ENCODE data around the gene KCNQ5.

DNA sequence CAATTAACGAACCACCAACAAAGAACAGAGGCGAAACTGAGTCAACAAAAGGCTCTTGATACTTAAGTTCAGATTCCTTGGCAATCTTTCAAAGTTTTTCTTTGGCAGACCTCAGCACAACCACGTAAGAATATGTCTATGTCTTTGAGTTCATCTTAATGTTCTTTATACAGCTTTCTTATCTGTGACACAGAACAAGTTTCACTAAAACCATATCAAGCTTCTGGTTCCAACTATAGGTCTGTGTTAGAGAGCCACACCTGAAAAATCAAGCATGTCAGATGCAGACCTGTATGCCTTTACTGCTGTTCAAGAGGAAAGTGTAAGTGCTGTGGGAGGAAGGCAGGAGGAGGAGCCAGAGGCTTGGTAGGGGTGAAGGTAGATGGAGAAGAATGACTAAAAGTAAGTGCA is 332.1 kb downstream of the KCNQ5 start:
- TF ChIP-seq POLR2A (IDR thresholded peaks at IDR 0.05; ENCODE audit: borderline replicate concordance, extremely low read depth, insufficient read depth, insufficient read length) (no peak), EZH2phosphoT487 (IDR thresholded peaks at IDR 0.05; ENCODE audit: borderline replicate concordance) (no peak), POLR2AphosphoS5 (IDR thresholded peaks at IDR 0.05; ENCODE audit: low read depth, low read length) (no peak), JUND (IDR thresholded peaks at IDR 0.05) (no peak)
- TF ChIP-seq, protein P1, sequence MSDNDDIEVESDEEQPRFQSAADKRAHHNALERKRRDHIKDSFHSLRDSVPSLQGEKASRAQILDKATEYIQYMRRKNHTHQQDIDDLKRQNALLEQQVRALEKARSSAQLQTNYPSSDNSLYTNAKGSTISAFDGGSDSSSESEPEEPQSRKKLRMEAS (IDR thresholded peaks at IDR 0.05): no peak
- TF ChIP-seq, protein P2, sequence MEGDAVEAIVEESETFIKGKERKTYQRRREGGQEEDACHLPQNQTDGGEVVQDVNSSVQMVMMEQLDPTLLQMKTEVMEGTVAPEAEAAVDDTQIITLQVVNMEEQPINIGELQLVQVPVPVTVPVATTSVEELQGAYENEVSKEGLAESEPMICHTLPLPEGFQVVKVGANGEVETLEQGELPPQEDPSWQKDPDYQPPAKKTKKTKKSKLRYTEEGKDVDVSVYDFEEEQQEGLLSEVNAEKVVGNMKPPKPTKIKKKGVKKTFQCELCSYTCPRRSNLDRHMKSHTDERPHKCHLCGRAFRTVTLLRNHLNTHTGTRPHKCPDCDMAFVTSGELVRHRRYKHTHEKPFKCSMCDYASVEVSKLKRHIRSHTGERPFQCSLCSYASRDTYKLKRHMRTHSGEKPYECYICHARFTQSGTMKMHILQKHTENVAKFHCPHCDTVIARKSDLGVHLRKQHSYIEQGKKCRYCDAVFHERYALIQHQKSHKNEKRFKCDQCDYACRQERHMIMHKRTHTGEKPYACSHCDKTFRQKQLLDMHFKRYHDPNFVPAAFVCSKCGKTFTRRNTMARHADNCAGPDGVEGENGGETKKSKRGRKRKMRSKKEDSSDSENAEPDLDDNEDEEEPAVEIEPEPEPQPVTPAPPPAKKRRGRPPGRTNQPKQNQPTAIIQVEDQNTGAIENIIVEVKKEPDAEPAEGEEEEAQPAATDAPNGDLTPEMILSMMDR (IDR thresholded peaks at IDR 0.05 in 2 of 3, conservative IDR thresholded peaks at IDR 0.05 in 1 of 3; ENCODE audit: borderline replicate concordance in 1 of 3, insufficient read depth in 1 of 3, low read depth in 2 of 3, low read length in 2 of 3): no peak
- TF ChIP-seq, protein P3, sequence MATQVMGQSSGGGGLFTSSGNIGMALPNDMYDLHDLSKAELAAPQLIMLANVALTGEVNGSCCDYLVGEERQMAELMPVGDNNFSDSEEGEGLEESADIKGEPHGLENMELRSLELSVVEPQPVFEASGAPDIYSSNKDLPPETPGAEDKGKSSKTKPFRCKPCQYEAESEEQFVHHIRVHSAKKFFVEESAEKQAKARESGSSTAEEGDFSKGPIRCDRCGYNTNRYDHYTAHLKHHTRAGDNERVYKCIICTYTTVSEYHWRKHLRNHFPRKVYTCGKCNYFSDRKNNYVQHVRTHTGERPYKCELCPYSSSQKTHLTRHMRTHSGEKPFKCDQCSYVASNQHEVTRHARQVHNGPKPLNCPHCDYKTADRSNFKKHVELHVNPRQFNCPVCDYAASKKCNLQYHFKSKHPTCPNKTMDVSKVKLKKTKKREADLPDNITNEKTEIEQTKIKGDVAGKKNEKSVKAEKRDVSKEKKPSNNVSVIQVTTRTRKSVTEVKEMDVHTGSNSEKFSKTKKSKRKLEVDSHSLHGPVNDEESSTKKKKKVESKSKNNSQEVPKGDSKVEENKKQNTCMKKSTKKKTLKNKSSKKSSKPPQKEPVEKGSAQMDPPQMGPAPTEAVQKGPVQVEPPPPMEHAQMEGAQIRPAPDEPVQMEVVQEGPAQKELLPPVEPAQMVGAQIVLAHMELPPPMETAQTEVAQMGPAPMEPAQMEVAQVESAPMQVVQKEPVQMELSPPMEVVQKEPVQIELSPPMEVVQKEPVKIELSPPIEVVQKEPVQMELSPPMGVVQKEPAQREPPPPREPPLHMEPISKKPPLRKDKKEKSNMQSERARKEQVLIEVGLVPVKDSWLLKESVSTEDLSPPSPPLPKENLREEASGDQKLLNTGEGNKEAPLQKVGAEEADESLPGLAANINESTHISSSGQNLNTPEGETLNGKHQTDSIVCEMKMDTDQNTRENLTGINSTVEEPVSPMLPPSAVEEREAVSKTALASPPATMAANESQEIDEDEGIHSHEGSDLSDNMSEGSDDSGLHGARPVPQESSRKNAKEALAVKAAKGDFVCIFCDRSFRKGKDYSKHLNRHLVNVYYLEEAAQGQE (IDR thresholded peaks at IDR 0.05; ENCODE audit: low read depth): no peak

Measured in HCT116 (cell line).